GM19238 (cell line): ENCODE results near the gene COL2A1.

Experiments used
- DNase-seq: peaks from one replicate; pipeline ENCODE4 v3.0.0; 2011; ENCODE audit warnings: low spot score; ENCODE audit not compliant: insufficient read length

Gene COL2A1

DNA sequence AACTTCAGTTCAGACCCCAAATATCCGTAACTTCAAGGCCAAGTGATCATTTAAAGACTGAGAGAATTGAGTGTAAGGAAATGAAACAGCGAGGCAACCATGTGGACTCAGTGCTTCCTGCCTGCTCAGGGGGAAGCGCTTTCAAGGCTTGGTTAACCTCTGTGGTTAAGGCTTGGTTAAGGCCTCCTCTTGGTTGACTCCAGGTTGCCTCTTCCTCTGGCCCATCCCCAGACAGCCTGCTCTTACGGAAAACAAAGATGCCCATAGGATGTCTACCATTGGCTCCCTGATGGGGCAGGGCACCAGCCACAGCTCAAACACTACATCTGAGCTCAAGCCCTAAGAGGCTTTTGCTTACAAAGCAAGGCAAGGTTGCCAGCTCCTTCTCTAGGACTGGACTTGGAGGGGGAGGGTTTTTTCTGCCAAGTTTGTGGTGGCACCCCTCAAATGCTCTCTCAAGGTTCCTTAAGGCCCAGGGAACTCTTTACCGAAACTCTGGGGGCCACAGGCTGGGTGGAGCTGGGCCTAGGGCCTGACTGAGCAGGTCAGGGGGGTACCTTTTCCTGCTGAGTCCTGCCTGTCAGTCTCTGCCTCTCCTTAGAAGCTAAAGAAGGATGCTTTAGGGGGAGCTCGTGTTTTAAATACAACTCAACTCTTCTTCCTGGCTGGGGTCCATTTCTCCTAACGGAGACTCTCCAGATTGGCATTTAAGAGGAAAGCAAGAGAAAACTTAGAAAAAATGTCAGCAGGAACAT, 13.7 kb downstream of the COL2A1 start:
- DNase-seq, result peak; percentile 78

DNA sequence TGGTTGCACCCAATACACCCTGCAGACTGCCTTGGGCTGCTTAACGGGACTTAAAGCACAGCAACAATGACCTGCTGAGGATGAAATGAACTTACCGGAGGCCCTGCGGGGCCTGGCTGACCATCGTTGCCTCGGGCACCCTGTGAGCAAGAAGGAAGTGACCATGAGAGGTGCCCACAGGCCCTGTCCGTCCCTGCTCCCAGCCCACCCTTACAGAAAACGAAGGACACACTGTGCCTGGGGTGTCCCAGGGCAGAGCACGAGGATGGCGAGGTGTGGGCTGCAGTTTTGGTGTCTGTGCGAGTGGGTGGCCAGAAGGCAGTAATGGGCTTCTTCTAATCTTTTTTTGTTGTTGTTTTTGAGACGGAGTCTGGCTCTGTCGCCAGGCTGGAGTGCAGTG, 14.6 kb downstream of the COL2A1 start:
- DNase-seq, result no peak

DNA sequence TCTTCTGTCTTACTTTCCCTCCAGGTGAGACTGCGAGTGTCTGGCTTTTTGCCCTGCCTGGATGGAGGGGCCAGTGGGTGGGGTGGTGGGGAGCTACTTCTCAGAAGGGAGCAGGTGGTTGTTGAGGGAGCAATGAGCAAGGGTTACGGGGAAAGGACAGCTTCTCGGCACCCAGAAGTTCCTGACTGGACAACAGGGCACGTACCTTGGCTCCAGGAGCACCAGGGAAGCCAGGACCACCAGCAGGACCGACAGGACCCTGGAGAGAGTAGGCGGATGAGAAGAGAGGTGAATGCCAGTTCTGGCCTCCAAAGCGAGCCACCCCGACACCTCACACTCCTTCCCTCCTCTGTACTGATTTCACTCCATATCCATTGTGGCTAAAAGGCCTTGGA, 15.3 kb downstream of the COL2A1 start:
- DNase-seq, result no peak

DNA sequence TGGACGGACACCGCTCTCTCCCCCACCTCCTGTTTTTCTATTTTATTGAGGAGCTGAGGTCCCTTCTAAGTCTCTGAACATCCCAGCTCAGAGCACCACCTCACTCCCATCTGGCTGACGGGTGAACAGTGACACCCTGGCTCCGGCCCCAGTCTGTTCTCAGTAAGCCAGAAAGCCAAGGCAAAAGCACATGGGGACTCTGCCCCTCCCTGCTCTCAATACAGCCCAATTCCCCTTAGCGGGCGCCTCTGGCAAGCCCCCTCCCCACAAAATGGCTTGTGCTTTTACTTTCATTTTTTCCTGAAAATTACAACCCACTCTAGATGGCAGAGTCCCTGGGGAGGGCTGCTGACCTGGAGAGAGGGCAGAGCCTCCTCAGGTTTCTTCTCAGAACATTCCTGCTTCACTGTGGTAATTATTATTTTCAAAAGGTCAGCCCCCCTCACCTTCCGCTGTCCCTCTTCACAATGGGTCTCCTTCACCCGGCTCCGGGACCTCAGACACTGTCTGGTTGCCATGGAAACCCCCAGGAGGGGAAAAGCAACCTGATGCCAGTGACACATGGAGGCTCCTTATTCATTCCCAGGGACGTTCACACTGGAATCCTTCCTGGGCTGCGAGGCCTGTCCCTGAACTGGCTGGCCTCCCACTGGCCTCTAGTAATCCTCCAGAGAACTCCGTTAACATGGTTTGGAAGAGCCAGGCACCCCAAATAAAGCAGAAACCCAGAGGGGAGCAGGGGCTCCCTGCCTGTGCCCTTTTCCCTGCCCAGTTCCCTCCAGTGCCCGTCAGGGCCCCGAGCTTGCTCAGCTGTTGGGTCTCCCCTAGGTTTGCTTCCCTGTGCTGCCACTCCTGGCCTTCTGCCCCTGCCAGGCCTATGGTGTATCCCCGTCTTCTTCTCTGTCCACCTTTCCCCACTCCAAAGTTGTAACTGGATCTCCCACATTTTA, 15.9 kb downstream of the COL2A1 start:
- DNase-seq, result no peak

DNA sequence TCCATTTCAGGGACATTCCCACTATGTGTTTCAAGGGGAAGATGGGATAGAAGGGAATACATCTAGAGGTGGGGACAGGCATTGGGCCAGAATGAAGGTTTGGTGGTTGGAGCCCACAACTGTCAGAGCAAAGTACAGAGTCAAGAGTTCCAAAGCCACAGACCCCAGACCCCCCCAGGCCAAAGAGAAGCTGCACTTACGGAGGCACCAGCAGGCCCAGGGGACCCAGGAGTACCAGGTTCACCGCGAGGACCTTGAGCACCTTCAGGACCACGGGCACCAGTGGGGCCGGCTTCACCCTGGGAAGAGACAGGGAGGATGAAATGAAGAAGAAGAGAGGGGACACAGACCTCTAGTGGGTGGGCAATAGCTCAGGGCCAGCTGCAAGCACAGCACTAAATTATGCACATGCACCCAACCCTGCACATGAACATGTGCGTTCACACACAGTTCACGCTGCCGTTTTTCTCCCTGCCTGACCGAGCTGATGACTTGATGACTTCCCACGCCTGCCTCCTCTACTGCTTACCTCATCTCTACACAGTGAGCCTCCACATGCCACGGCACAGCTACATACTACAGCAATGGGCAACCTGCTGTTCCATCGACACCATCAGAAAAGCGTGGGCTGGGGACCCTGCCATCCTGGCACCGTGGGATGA, 16.7 kb downstream of the COL2A1 start:
- DNase-seq, result no peak

DNA sequence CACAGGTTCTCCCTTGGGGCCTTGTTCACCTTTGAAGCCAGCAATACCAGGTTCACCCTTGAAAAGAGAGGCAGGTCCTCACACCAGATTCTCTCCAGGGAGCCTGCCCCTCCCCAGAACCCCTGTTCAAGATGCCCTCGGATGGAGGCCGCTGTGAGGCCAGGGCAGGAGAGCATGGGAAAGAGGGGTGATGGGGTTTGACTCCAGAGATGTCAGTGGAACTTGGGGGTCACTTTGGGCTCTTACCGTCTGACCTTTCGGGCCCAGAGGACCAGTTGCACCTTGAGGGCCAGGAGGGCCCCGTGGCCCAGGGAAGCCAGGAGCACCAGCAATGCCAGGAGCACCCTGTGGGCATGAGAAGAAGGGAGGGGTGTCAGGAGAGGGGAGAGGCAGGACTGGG, 17.4 kb downstream of the COL2A1 start:
- DNase-seq, result no peak

DNA sequence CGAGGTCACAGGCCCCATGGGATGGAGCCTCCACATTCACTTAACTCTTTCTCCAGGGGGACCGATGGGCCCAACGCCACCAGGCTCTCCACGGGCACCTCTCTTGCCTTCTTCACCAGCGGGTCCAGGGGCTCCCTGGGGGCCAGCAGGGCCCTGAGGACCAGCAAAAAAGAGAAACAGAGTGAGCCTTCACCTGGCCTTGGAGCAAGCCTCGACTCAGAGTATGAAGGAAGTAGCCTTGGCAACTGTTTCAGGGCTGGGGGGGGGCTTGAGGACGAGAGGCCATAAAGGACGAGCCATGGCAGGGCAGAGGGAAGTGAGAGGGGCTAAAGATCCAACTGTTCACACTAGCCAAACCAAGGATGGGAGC, 18.0 kb downstream of the COL2A1 start:
- no peak for DNase-seq

DNA sequence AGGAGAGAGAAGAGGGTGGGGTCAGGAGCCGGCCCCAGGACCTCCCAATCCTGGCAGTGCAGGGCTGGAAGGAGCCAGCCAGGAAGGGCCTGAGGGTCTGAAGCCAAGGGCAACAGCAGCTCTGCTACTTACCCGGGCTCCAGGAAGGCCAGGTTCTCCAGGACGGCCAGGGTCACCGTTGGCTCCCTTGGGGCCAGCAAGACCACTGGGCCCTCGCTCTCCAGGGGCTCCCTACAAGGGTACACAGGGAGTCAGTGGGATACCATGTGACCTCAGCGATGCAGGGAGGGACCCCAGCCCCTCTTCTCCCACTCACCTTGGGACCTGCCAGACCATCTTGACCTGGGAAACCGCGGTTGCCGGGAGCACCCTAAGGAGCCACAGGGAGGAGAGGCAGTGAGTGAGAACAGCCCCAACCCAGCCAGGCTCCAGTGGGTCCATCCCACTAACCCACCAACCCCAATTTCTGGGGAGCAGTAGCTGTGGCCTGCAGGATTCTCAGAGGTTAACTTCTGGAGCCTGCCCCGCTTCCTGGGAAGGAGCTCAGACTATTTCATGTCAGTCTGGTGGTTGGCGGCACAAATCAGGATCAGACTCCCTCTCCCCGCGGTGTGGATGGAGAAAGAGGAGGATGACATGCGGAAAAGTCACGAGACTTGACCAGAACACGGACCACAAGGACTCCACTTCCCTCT, 18.5 kb downstream of the COL2A1 start:
- DNase-seq, result no peak

DNA sequence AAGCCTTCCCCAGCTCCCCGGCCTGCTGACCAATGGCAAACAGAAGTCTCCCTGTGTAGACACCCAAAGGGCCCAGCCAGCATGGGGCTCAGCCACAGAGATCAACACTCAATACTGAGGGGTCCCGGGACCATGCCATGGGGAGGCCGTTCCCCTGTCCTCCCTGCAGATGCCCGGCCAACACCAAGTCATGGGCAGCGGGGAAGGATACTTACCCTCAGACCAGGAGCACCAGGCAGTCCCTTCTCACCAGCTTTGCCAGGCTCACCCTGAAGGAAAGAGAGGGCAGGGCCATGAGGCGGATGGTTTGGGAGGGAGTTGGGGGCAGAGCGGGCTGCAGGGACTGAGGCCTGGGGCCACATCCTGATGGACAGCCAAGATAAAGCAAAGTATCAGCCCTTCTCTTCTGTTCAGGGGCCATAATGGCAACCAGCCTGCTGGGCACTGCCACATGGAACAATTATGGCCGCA, 19.9 kb downstream of the COL2A1 start:
- no peak for DNase-seq

DNA sequence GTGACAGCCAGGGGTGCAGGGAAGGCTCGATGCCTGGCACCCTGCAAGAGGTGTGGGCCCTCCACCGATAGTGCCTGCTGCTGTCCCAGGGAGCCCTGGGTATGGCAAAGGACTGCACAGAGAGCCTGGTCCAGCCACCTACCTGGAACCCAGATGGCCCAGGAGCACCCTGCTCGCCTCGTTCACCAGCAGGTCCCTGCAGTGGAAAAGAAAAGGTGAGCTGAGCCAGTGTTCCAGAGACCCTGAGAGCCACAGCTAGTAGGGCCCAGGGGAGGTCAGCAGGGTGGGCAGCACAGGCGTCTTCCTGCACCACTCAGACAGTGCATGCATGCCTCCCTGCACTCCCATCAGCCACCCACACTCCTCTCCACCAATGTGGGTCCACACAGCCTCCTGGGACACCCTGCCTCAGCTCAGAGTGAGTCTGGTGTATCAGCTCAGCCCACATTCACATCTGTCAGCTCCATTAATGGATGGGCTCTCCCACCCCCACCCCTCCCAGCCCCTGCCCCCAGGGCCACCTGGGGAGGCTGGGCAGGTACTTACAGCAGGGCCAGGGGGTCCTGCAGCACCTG, 20.6 kb downstream of the COL2A1 start:
- DNase-seq, result no peak

DNA sequence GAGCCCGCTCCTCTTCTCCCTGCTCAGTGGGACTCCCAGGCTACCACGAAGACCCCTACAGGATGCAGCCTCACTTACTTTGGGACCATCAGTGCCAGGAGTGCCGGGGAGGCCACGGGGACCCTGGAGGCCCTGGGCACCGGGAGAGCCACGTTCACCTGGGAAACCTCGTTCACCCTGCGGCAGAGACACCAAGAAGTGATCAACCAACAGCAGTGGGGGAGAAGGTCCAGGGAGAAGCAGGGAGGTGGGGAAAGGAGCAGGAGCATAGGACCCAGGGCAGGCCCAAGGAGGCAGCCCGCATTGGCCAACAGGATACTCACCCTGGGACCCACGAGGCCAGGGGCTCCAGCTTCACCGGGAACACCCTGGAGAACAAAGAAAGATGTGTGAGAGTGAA, 21.5 kb downstream of the COL2A1 start:
- DNase-seq, result no peak

DNA sequence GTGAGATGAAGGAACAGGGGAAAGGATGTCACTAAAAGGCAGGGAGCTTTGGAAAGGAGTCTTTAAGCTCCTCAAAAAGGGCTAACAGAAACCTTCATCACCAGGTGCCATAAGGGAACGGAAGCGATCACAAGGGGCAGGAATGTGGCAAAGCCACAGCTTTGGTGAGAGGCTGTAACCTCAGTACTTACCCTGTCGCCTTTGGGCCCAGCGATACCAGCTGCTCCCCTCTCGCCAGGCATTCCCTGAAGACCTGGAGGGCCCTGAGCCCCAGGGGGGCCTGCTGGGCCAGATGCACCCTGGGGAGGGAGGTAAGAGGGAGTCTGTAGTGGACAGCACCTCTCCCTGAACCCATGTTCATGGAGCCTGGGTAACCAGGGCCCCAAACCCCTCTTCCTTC, 22.0 kb downstream of the COL2A1 start:
- no peak for DNase-seq

DNA sequence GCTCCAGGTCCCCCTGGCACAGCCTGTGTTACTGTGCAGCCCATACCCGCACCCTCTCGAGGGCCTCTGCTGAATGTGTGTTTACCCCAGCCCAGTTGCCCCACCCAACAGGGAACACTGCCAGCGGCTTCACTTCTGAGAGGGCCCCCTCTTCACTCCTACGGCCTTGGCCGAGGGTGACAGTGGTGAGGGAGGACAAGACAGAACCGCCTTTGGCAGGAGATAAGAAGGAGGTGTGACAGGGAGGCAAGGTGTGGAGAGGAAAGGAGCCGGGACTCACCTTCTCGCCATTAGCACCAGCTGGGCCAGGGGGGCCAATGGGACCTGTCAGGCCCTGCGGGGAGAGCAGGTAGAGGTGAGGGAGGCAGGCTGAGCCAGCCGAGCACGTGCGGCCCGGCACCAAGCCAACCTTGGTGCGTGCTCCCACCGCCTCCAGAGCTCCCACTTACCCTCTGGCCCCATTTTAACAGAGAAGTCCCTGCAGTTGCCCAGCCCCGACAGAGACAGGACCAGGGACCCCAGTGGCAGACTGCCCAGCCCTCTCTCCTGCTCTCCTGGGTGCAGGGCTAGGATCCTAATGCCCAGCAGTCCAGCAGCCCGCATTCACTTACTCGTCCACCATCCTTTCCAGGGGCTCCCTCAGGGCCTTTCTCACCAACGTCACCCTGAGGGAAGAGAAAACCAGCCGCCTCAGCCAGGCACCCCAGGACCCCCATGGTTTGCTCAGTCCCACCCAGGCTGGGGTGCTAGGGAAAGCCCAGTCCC, 22.6 kb downstream of the COL2A1 start:
- DNase-seq, result no peak

DNA sequence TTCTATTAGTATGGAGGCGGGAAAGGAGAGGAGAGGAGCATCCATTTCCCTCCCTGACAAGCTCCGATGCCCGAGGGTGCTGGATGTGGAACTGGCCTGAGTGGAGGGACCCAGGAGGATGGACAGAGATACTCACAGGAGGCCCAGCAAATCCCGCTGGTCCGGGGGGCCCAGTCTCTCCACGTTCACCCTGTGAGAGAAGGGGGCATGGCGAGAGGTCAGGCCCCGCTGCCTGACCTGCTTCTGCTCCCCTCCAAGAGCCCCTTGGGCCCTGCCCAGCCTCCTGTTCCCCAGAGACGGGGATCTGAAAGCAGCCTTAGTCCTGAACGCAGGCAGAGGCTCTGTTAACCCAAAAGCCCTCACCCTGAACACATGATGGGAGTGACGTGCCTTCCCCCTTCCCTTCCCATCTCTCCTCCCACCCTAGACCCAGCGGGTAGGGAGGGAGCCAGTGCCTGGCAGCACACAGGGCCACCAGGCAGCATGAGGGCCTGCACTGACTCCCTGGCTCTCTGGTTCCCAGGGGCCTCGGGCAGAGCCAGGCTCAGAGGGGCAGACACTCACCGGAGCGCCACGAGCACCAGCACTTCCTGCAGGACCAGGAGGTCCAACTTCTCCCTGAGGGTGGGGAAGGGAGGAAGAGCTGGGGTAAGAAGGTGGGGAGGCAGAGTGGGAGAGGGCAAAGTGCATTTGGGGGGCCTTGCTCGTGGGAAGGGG, 23.3 kb downstream of the COL2A1 start:
- no peak for DNase-seq

DNA sequence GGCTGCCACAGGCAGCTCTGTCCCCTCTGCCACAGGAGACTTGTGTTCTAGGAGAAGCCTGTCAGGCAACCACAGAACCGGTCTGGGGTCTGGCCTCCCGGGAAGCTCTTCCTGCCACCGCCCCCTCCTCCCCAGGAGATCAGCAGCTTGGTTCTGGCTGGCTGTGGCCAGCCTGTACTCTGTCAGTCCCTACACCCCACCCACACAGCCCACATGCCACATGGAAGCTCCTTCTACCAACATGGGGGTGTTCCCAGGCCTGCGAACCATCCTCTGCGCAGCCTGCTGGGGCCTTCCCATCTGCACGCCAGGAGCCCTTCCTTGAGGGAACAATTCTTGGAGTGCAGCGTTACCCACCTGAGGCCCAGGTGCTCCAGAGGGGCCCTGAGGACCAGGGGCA, 24.1 kb downstream of the COL2A1 start:
- no peak for DNase-seq

DNA sequence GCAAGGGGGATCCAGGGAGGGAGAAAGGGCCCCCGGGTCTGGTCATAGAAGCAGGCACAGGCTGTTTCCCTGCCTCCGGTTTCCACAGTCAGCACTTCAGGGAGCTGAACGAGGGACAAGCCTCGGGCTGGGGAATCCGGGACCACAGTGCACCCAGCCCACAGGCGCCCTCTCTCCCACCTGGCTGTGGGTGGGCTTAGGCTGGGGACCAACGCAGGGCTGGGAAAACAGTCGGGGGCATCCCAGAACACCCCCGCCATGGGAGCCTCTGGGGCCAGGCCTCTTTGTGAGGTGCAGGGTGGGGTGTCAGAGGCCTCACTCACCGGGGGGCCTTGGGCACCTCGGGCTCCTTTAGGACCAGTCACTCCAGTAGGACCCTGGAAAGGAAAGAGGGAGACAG, 24.6 kb downstream of the COL2A1 start:
- DNase-seq, result no peak

DNA sequence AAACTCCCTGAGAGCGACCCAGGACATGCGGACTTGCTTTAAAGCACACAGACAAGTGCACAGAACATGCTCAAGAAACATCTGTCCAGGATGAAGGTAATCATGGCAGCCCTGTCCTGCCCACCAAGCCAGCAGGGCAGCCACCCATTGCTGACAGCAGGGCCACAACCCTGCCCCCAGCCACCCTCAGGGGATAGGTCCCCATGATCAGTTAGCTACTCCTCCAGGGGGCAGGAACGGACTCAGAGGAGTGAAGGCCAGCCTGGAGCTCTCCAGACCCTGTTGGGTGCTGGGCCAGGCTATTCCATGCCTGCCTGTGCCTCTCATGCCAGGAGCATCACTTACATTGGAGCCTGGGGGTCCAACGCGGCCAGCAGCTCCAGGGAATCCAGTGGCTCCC, 25.1 kb downstream of the COL2A1 start:
- DNase-seq, result no peak

DNA sequence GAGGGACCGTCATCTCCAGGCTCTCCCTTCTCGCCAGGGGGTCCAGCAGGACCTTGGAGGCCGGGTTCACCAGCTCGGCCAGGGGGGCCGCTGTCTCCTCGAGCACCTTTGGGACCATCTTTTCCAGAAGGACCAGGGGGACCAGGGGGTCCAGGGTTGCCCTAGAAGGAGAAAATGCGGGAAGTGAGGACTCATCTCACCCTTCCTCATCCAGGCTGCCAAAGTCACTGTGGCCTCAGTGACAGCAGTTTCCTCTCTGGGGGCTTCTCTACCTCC, 25.7 kb downstream of the COL2A1 start:
- no peak for DNase-seq

DNA sequence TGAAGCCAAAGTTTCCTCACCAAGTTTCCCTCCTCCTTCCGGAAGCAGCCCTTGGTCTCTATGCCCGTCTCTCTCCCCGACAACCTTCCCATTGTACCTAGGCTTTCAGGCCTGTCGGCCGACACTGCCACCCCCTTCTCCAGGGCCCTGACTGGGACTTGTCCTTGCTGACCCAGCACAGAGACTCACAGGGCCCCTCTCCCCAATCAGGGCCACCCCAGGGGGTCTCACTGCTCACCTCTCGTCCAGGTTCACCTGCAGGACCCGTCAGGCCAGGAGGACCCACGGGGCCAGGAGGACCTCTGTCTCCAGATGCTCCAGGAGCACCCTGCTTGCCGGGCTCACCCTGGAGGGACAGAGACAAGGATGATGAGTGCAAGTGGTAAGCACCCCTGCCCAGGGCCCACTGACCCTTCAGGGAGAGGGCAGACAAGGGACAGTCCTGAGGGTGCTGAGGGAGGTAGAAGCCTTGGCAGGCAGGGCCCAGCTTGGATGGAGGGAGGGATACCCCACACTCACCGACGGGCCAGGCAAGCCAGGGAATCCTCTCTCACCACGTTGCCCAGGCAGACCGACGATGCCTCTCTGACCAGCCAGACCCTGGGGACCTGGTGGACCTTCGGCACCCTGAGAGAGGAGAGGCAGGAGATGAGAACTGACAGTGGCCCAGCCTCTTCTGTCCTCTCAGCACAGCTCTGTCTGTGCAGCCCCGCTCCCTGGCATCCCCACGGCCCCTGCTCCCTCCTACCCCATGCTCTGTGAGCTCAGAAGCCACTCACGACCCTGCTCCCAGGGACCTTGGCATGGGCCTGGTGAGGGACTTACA, 26.3 kb downstream of the COL2A1 start:
- no peak for DNase-seq
